ENCODE measurements around the gene PINK1.
A peak's percentile ranks its signal among the peaks of the same experiment; 100 is the strongest.

The PINK1 gene

GRCh38 chr1:20625176-20626097, 7.8 kb upstream of the PINK1 start:
- peak overlapping the region; percentile 59 for H3K27ac ChIP-seq (ENCODE audit: low read length)
- WGBS (ENCODE audit: insufficient coverage, insufficient read length) = no CpG with 5 or more reads among the region's 3 CpGs
- H3K27me3 ChIP-seq (ENCODE audit: control insufficient read depth, insufficient read depth, low read length) = no peaks in the 10 kb centered on the region
- no peak overlapping the region for H3K4me3 ChIP-seq (ENCODE audit: low read length)
- no peaks in the 10 kb centered on the region for H3K9me3 ChIP-seq (ENCODE audit: control insufficient read depth, insufficient read depth, low read length)
- H3K4me1 ChIP-seq (ENCODE audit: control insufficient read depth, insufficient read depth, low read length) = peaks cover 5% of the 10 kb centered on the region; the same call in 1 of the 2 replicates
- H3K36me3 ChIP-seq (ENCODE audit: control insufficient read depth, insufficient read depth, low read length) = no peaks in the 10 kb centered on the region
- DNase-seq (ENCODE audit: low read depth, low spot score) = peak; percentile 35

- DNase-seq (ENCODE audit: low read depth, low spot score) = no peak
- H3K36me3 ChIP-seq (ENCODE audit: control insufficient read depth, insufficient read depth, low read length) = no peaks in the 10 kb centered on the region
- WGBS (ENCODE audit: insufficient coverage, insufficient read length) = 86% methylated on average over 1 of the region's 1 CpG
- H3K4me1 ChIP-seq (ENCODE audit: control insufficient read depth, insufficient read depth, low read length) = peaks cover 5% of the 10 kb centered on the region; the same call in 1 of the 2 replicates
- no peaks in the 10 kb centered on the region for H3K9me3 ChIP-seq (ENCODE audit: control insufficient read depth, insufficient read depth, low read length)
- H3K4me3 ChIP-seq (ENCODE audit: low read length) = no peak overlapping the region
- no peaks in the 10 kb centered on the region for H3K27me3 ChIP-seq (ENCODE audit: control insufficient read depth, insufficient read depth, low read length)
- H3K27ac ChIP-seq (ENCODE audit: low read length) = peak overlapping the region; percentile 59
Observed at GRCh38 chr1:20626098-20626427, 7.2 kb upstream of the PINK1 start.

GRCh38 chr1:20626524-20626923, 6.7 kb upstream of the PINK1 start:
- Histone ChIP-seq H3K27me3 (ENCODE audit: control insufficient read depth, insufficient read depth, low read length) (no peaks in the 10 kb centered on the region), H3K9me3 (ENCODE audit: control insufficient read depth, insufficient read depth, low read length) (no peaks in the 10 kb centered on the region), H3K27ac (ENCODE audit: low read length) (no peak overlapping the region), H3K36me3 (ENCODE audit: control insufficient read depth, insufficient read depth, low read length) (no peaks in the 10 kb centered on the region), H3K4me3 (ENCODE audit: low read length) (no peak overlapping the region), H3K4me1 (ENCODE audit: control insufficient read depth, insufficient read depth, low read length) (peaks cover 5% of the 10 kb centered on the region; the same call in 1 of the 2 replicates)
- no CpG with 5 or more reads among the region's 1 CpG for WGBS (ENCODE audit: insufficient coverage, insufficient read length)
- DNase-seq (ENCODE audit: low read depth, low spot score) = no peak

DNA sequence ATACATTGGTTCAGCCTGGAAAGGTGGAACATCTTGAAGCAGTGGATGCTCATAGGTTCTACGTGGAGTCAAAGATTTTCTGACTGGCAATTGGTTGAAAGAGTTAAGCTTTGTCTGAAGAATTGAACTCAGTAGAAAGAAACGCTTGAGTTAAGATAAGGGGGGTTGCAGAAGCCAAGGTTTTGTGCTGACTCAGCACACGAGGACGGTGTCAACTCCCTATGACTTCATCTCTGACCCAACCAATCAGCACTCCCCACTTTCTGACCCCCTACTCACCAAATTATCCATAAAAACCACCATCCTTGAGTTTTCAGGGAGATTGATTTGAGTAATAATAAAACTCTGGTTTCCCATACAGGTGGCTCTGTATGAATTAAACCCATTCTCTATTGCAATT, 2.5 kb upstream of the PINK1 start:
- no peak for DNase-seq (ENCODE audit: low read depth, low spot score)
- no peaks in the 10 kb centered on the region; the same call in 1 of the 2 replicates for H3K27me3 ChIP-seq (ENCODE audit: control insufficient read depth, insufficient read depth, low read length)
- H3K27ac ChIP-seq (ENCODE audit: low read length) = no peak overlapping the region
- no CpG with 5 or more reads among the region's 4 CpGs for WGBS (ENCODE audit: insufficient coverage, insufficient read length)
- H3K36me3 ChIP-seq (ENCODE audit: control insufficient read depth, insufficient read depth, low read length) = no peaks in the 10 kb centered on the region
- H3K4me3 ChIP-seq (ENCODE audit: low read length) = no peak overlapping the region
- H3K9me3 ChIP-seq (ENCODE audit: control insufficient read depth, insufficient read depth, low read length) = no peaks in the 10 kb centered on the region
- H3K4me1 ChIP-seq (ENCODE audit: control insufficient read depth, insufficient read depth, low read length) = peaks cover 5% of the 10 kb centered on the region; the same call in 1 of the 2 replicates

GRCh38 chr1:20632386-20632785, 872 bp upstream of the PINK1 start:
- Histone ChIP-seq H3K27ac (ENCODE audit: low read length) (no peak overlapping the region), H3K4me1 (ENCODE audit: control insufficient read depth, insufficient read depth, low read length) (peaks cover 2% of the 10 kb centered on the region; the same call in 1 of the 2 replicates), H3K27me3 (ENCODE audit: control insufficient read depth, insufficient read depth, low read length) (no peaks in the 10 kb centered on the region; the same call in 1 of the 2 replicates), H3K36me3 (ENCODE audit: control insufficient read depth, insufficient read depth, low read length) (no peaks in the 10 kb centered on the region), H3K9me3 (ENCODE audit: control insufficient read depth, insufficient read depth, low read length) (no peaks in the 10 kb centered on the region), H3K4me3 (ENCODE audit: low read length) (no peak overlapping the region)
- DNase-seq (ENCODE audit: low read depth, low spot score) = no peak
- WGBS (ENCODE audit: insufficient coverage, insufficient read length) = no CpG with 5 or more reads among the region's 3 CpGs

DNA sequence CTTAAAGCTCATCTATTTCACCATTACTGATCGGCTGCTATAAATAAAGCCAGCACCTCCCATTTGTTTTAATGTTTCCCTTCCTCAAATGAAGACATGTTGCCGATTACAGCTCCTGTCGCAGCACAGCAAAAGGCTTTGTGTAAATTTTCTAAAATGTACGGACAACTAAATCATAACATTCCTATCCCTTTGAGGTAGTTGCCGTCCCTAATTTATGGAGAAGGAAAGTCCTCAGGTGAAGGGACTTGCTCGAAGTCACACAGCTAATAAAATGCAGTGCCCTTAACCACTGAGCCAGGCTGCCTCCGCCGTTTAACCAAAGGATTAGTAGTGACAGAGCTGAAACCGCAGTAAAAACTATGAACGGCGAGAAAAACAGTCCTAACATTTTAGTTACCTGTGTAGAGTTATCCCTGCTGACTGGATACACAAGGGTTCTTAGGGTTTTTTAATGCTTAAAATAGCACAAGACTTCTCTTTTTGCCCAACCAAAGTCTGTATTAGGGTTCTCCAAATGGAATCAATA, 871 bp downstream of the PINK1 start:
- WGBS (ENCODE audit: insufficient coverage, insufficient read length) = no CpG with 5 or more reads among the region's 11 CpGs
- peak overlapping the region; percentile 53; the same call in 1 of the 2 replicates for H3K4me3 ChIP-seq (ENCODE audit: low read length)
- no peak overlapping the region for H3K27ac ChIP-seq (ENCODE audit: low read length)
- H3K9me3 ChIP-seq (ENCODE audit: control insufficient read depth, insufficient read depth, low read length) = no peaks in the 10 kb centered on the region
- peaks cover 2% of the 10 kb centered on the region; the same call in 1 of the 2 replicates for H3K4me1 ChIP-seq (ENCODE audit: control insufficient read depth, insufficient read depth, low read length)
- no peaks in the 10 kb centered on the region; the same call in 1 of the 2 replicates for H3K27me3 ChIP-seq (ENCODE audit: control insufficient read depth, insufficient read depth, low read length)
- no peak for DNase-seq (ENCODE audit: low read depth, low spot score)
- peaks cover 3% of the 10 kb centered on the region; the same call in 1 of the 2 replicates for H3K36me3 ChIP-seq (ENCODE audit: control insufficient read depth, insufficient read depth, low read length)

- Histone ChIP-seq H3K4me1 (ENCODE audit: control insufficient read depth, insufficient read depth, low read length) (peaks cover 2% of the 10 kb centered on the region; the same call in 1 of the 2 replicates), H3K27me3 (ENCODE audit: control insufficient read depth, insufficient read depth, low read length) (no peaks in the 10 kb centered on the region; the same call in 1 of the 2 replicates), H3K9me3 (ENCODE audit: control insufficient read depth, insufficient read depth, low read length) (no peaks in the 10 kb centered on the region), H3K27ac (ENCODE audit: low read length) (no peak overlapping the region), H3K4me3 (ENCODE audit: low read length) (no peak overlapping the region; the same call in 1 of the 2 replicates), H3K36me3 (ENCODE audit: control insufficient read depth, insufficient read depth, low read length) (peaks cover 3% of the 10 kb centered on the region; the same call in 1 of the 2 replicates)
- WGBS (ENCODE audit: insufficient coverage, insufficient read length) = no CpG with 5 or more reads among the region's 4 CpGs
- DNase-seq (ENCODE audit: low read depth, low spot score) = no peak
Observed at GRCh38 chr1:20634594-20635084, 1.4 kb downstream of the PINK1 start.

- Histone ChIP-seq H3K36me3 (ENCODE audit: control insufficient read depth, insufficient read depth, low read length) (peaks cover 3% of the 10 kb centered on the region; the same call in 1 of the 2 replicates), H3K27me3 (ENCODE audit: control insufficient read depth, insufficient read depth, low read length) (no peaks in the 10 kb centered on the region; the same call in 1 of the 2 replicates), H3K4me3 (ENCODE audit: low read length) (no peak overlapping the region), H3K27ac (ENCODE audit: low read length) (no peak overlapping the region), H3K4me1 (ENCODE audit: control insufficient read depth, insufficient read depth, low read length) (peaks cover 2% of the 10 kb centered on the region; the same call in 1 of the 2 replicates), H3K9me3 (ENCODE audit: control insufficient read depth, insufficient read depth, low read length) (no peaks in the 10 kb centered on the region)
- no peak for DNase-seq (ENCODE audit: low read depth, low spot score)
- WGBS (ENCODE audit: insufficient coverage, insufficient read length) = no CpG with 5 or more reads among the region's 8 CpGs
Observed at GRCh38 chr1:20636785-20637347, 3.6 kb downstream of the PINK1 start.

GRCh38 chr1:20640183-20640597, 6.9 kb downstream of the PINK1 start:
- Histone ChIP-seq H3K27ac (ENCODE audit: low read length) (no peak overlapping the region), H3K4me3 (ENCODE audit: low read length) (no peak overlapping the region), H3K4me1 (ENCODE audit: control insufficient read depth, insufficient read depth, low read length) (no peaks in the 10 kb centered on the region), H3K27me3 (ENCODE audit: control insufficient read depth, insufficient read depth, low read length) (no peaks in the 10 kb centered on the region), H3K36me3 (ENCODE audit: control insufficient read depth, insufficient read depth, low read length) (peaks cover 3% of the 10 kb centered on the region; the same call in 1 of the 2 replicates), H3K9me3 (ENCODE audit: control insufficient read depth, insufficient read depth, low read length) (no peaks in the 10 kb centered on the region)
- DNase-seq (ENCODE audit: low read depth, low spot score) = no peak
- WGBS (ENCODE audit: insufficient coverage, insufficient read length) = no CpG with 5 or more reads among the region's 6 CpGs

DNA sequence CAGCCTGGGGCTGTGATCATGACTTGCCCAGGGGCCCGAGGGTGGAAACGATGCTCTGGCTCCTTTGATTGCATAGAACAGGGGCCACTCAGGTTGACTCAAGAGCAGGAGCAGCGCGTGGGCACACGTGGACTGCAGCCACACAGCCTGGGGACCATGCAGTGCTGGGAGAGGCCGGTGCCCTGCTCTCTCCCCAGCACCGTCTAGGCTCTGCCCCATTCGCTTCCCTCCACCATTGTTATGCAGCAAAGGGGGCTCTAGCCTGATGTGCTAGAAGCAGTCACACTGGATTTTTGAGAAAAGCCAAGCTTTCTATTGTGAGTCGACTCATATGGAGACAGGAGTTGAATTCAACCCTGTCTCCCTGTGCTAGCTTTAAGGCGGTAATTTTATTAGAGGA, 8.7 kb downstream of the PINK1 start:
- no CpG with 5 or more reads among the region's 10 CpGs for WGBS (ENCODE audit: insufficient coverage, insufficient read length)
- H3K4me1 ChIP-seq (ENCODE audit: control insufficient read depth, insufficient read depth, low read length) = no peaks in the 10 kb centered on the region
- no peak overlapping the region for H3K4me3 ChIP-seq (ENCODE audit: low read length)
- no peaks in the 10 kb centered on the region for H3K27me3 ChIP-seq (ENCODE audit: control insufficient read depth, insufficient read depth, low read length)
- no peak overlapping the region for H3K27ac ChIP-seq (ENCODE audit: low read length)
- H3K36me3 ChIP-seq (ENCODE audit: control insufficient read depth, insufficient read depth, low read length) = peaks cover 3% of the 10 kb centered on the region; the same call in 1 of the 2 replicates
- DNase-seq (ENCODE audit: low read depth, low spot score) = no peak
- H3K9me3 ChIP-seq (ENCODE audit: control insufficient read depth, insufficient read depth, low read length) = no peaks in the 10 kb centered on the region

All from iPS DF 6.9 (cell line).